Ishikawa (cell line): Measurements from ENCODE around the gene DMRTB1.

Source experiments
- CEBPB ChIP-seq: IDR thresholded peaks from 2 replicates; pipeline ENCODE4 v1.6.1; 2012
- CREB1 ChIP-seq: IDR thresholded peaks from 2 replicates; pipeline ENCODE4 v1.6.1; 2012; ENCODE audit warnings: low read depth
- EGR1 ChIP-seq: IDR thresholded peaks from 2 replicates; pipeline ENCODE4 v1.6.1; 2012
- EP300 ChIP-seq: IDR thresholded peaks from 2 replicates; pipeline ENCODE4 v1.6.1; 2012; ENCODE audit warnings: borderline replicate concordance
- FOXM1 ChIP-seq: IDR thresholded peaks from 2 replicates; pipeline ENCODE4 v1.6.1; 2012; ENCODE audit warnings: low read depth, borderline replicate concordance
- NFIC ChIP-seq: IDR thresholded peaks from 2 replicates; pipeline ENCODE4 v1.6.1; 2012
- RAD21 ChIP-seq: IDR thresholded peaks from 2 replicates; pipeline ENCODE4 v1.6.1; 2012; ENCODE audit warnings: low read depth
- REST ChIP-seq: IDR thresholded peaks from 2 replicates; pipeline ENCODE4 v1.6.1; 2012; ENCODE audit warnings: low read depth, mild to moderate bottlenecking
- TAF1 ChIP-seq: IDR thresholded peaks from 2 replicates; pipeline ENCODE4 v1.6.1; 2012; ENCODE audit warnings: low read depth, mild to moderate bottlenecking
- TCF12 ChIP-seq: IDR thresholded peaks from 2 replicates; pipeline ENCODE4 v1.6.1; 2012; ENCODE audit warnings: low read depth
- TEAD4 ChIP-seq: IDR thresholded peaks from 2 replicates; pipeline ENCODE4 v1.6.1; 2012
- YY1 ChIP-seq: IDR thresholded peaks from 2 replicates; pipeline ENCODE4 v1.6.1; 2012; ENCODE audit warnings: low read depth
- ZBTB7A ChIP-seq: IDR thresholded peaks from 2 replicates; pipeline ENCODE4 v1.6.1; 2012; ENCODE audit warnings: low read depth
- TF ChIP-seq, protein P1 (sequence below): IDR thresholded peaks from 2 replicates; pipeline ENCODE4 v1.6.1; 2012
- TF ChIP-seq, protein P2 (sequence below): IDR thresholded peaks from 2 replicates; pipeline ENCODE4 v1.6.1; 2012

The DMRTB1 gene

DNA sequence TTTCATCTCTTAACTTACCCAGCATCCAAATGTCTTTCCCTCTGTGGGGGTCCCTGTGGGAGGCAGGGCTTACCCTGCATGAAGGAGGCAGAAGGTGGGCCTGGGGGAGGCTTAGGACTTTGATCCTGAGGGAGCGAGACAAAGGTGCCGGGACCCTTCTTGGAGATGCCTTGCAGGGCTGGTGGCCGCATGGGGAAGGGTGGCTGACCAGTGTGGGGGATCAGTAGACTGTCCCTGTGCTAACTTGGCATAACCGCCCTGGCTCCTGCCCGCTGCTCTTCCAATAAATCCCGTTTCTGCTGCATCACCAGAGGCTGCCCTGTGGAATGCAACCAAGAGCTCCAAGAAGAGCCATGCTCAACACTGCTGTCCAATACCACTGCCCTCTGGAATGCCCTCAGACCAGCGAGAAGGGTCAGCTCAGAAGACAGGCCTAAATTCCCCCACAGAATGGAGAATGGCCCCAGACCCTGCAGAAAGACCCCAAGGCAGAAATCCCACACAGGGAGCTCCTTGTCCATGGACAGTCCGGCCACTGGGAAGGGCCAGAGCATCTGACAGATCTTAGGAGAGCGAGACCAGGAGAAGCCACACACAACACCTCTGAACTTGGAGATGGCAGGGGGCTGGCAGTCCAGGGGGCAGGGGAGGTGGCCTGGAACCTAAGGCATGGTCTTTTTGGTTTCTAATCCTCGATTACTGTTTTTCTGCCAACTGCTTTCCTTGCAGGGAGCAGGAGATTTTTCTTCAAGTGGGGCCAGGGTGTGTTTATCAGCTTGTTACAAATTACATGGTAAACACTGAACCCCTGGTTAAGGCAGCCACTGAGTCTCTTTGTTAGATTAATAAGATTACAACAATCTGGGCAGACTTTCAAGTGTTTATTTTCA, 46.7 kb upstream of the DMRTB1 start:
- no peak for TF ChIP-seq RAD21
- TF ChIP-seq TEAD4, result no peak
- TF ChIP-seq, protein P1, sequence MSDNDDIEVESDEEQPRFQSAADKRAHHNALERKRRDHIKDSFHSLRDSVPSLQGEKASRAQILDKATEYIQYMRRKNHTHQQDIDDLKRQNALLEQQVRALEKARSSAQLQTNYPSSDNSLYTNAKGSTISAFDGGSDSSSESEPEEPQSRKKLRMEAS, result no peak
- TF ChIP-seq CEBPB, result no peak
- no peak for TF ChIP-seq REST
- TF ChIP-seq TCF12, result no peak
- TF ChIP-seq TAF1, result no peak
- TF ChIP-seq YY1, result no peak
- no peak for TF ChIP-seq ZBTB7A
- no peak for TF ChIP-seq EGR1
- no peak for TF ChIP-seq EP300
- TF ChIP-seq NFIC, result no peak

DNA sequence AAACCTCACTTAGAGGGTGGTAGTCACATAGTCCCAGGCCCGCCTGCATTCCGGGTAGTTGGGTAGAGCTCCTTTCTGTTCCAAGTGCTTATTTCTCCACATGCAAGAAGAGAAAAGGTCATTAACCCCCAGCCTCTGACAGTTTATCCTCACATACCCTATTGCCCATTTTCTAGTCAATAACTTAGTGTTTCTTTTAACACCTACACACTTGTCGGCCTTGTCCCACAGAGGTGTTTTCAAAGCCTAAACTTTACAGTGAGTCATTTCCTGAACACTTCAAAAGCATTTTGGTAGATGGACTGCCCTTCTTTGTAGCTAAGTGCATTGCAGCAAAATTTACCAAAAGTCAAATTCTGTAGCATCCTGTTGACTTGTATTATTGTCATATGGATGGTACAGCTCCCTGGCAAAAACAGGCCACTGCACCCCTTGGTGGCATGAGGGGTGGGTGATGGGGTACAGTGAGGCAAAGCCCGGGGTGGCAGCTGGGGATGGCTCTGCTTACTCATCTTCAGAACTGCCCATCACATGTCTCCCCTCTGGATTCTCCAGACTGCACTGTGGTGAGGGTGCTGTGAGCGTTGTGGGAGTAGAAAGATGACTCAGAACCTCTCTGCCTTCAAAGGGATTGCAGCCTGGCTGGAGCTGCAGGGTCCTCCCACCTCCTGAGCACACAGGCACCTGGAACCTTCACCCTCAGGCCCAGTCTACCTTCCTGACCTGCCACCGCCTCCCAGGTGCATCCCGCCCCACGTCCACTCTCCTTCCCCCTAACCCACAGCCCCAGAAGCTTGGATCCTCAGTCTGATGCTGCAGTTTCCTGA, 45.8 kb upstream of the DMRTB1 start:
- TF ChIP-seq EGR1, result no peak
- TF ChIP-seq, protein P1, result no peak
- no peak for TF ChIP-seq CEBPB
- TF ChIP-seq FOXM1, result no peak
- no peak for TF ChIP-seq TEAD4
- TF ChIP-seq YY1, result no peak
- TF ChIP-seq CREB1, result no peak
- no peak for TF ChIP-seq ZBTB7A
- no peak for TF ChIP-seq TAF1
- TF ChIP-seq RAD21, result no peak
- no peak for TF ChIP-seq TCF12
- TF ChIP-seq, protein P2, sequence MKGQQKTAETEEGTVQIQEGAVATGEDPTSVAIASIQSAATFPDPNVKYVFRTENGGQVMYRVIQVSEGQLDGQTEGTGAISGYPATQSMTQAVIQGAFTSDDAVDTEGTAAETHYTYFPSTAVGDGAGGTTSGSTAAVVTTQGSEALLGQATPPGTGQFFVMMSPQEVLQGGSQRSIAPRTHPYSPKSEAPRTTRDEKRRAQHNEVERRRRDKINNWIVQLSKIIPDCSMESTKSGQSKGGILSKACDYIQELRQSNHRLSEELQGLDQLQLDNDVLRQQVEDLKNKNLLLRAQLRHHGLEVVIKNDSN, result no peak
- TF ChIP-seq REST, result no peak
- no peak for TF ChIP-seq EP300
- no peak for TF ChIP-seq NFIC

DNA sequence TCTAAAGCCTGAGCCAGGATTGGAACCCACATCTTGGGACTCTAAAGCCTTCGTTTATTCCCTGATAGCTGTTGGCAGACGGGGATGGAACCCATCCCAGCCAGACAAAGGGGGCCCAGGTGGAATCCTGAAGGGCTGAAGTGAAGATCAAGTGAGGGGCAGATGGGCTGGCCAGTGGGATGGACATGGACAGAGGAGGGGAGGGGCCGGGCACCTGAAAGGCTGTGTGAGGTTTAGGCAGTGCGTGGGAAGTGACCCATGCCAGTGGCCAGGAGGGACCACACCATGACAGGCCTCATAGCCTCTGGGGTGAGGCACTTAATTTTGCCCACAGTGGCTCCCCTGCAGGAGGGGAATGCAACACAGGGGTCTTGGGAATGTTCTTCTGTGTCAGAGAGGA, 44.6 kb upstream of the DMRTB1 start:
- TF ChIP-seq CREB1 (no peak), TCF12 (no peak), NFIC (no peak), CEBPB (no peak), YY1 (no peak), TEAD4 (no peak), FOXM1 (no peak), EP300 (no peak)
- TF ChIP-seq, protein P1, result no peak

DNA sequence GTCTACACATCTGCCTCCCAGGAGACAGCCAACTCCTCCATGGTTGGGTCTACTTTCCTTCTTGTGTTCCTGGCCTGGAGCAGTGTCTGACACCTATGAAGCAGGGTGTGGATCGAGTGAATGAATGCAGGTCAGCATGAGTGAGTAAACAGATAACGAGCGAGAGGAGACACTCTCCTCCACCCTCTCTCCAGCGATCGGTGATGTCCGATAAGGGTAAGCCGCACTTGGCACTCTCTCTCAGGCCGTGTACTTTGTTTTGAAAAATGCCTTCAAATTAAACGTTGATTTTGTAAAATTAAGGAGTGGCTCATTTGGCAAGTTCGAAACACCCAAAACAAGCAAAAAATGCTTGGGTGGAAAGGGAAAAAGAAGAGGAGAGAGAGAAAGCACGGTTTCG, 43.8 kb upstream of the DMRTB1 start:
- no peak for TF ChIP-seq TEAD4
- no peak for TF ChIP-seq REST
- TF ChIP-seq FOXM1, result no peak
- TF ChIP-seq YY1, result no peak
- no peak for TF ChIP-seq TAF1
- TF ChIP-seq, protein P2, result no peak
